ENCODE measurements around the gene VCX3B.
"Not testable (repeated sequence)": the region's sequence is repeated elsewhere in the genome, so short reads cannot be mapped to it uniquely, and the experiment has no call there.

Gene VCX3B

DNA sequence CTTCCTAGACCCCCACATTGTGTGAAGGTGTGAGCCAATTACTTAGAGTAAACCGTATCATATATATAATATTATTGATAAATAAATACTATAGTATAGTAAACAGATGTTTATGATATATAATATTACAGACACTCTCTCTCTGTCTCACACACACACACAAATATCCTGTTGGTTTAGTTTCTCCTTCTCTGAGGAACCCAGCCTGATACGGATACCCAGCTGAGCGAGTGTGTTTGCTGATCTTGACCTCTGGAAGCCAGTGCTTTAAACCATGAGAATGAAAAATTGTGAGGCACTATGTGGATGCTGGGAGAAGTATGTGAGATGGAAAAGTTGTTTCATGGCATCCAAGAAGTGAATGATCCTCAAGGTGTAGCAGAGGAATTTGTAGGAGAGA lies at the start of gene VCX3B:
Gene VCX3B, plus strand, starts transcription at position 301 of the 400 bp plus-strand sequence. CDS start 621 bp downstream, outside the sequence.
- in situ Hi-C loops (cut with HindIII; ENCODE audit: low sequenced_read_pairs), result not testable (repeated sequence)

DNA sequence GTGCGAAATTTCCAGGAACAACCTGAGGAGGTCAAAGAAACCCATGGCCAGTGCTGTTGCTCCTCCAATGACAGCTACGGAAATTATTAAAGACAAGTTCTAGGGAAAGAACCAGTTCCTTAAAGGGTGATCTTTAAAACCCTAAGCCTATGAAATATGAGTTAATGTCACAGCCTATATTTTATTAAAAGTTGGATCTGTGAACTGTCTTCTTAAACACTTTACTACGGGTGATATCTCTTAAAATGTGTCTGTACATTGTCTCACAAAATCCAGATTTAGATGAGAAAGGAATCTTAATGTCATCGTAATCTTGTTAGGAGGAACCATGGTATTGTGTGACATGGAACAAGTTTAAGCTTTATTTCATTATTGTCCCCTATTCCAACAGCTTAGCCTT lies 46.3 kb upstream of the VCX3B start:
- in situ Hi-C loops (cut with HindIII; ENCODE audit: low sequenced_read_pairs), result no loop called here

DNA sequence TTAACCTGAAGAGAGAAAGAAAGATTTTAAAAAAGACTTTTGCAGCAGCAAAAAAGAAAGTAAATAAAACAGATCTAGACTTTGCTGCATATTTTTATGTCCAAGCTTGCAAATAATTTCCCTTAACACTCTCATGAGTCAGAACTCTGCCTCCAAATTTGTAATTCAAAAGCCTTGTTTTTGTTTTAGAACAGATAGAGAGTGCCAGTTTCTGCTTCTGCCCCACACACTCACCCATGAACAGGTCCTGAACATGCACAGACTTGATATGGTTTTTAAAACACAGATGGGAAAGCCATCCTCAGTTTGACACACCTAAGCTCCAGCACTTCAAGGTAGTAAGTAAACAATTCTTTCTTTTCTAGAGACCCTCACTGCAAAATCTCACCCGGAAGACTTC lies 39.7 kb upstream of the VCX3B start:
- in situ Hi-C loops (cut with HindIII; ENCODE audit: low sequenced_read_pairs), result no loop called here

DNA sequence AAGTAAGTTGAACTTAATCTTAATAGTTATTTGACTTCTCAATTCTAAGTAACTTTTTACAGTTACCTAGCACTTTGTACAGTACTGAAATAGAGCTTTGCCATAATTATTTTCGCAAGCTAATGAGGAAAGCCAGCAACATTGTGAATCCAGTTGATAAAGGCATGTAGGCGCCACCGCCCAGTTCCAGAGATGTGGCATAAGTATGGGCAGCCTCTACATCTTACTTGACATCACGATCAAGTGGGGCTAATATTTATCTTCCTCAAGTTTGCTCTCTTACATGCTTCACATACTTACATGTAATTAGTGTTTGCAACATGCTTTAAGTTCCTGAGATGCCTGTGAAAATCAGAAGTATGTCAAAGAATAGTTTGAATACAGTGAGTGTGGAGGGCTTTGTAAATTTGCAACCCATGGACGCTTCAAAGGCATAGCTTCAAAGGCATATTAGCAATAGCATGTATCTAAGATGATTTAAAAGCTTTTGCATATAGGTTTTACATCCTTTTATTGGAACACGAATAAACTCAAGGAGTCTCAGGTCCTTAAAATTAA lies 34.9 kb upstream of the VCX3B start:
- in situ Hi-C loops (cut with HindIII; ENCODE audit: low sequenced_read_pairs), result no loop called here

DNA sequence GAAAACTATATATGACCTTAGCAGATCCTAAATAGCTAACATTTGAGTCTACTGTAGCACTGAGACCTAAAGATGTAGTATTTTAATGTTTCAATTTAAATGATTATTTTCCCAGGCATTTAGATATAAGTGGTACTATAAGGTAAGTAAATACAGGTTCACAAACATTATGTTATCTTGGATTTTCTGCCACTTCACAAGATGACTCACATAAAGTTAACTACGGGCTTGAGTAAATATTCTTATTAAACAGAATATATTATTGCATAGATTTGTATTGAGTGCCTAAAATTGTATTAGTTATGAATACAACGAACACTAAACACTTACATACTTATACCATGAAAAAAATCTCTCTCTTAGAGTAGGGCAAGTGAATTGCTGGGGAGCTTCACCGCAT lies 34.2 kb upstream of the VCX3B start:
- in situ Hi-C loops (cut with HindIII; ENCODE audit: low sequenced_read_pairs), result no loop called here

DNA sequence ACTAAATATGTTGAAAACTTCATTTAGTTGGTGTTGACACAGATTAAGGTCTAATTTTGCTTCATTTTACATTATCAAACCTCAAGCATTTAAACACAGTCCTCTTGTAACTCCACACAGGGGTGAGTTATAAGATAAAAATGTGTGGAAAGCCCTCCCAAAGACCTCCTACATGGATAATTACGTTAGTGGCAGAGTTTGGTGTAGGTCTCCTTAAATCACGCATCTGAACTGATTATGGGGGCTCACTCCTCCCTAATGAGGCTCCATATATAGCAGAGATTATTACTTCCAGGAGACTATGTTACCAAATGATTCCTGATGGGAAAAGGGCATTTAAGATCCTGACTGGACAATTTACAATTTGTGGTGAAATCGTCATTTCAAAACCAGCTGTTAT lies 32.2 kb upstream of the VCX3B start:
- in situ Hi-C loops (cut with HindIII; ENCODE audit: low sequenced_read_pairs), result no loop called here

DNA sequence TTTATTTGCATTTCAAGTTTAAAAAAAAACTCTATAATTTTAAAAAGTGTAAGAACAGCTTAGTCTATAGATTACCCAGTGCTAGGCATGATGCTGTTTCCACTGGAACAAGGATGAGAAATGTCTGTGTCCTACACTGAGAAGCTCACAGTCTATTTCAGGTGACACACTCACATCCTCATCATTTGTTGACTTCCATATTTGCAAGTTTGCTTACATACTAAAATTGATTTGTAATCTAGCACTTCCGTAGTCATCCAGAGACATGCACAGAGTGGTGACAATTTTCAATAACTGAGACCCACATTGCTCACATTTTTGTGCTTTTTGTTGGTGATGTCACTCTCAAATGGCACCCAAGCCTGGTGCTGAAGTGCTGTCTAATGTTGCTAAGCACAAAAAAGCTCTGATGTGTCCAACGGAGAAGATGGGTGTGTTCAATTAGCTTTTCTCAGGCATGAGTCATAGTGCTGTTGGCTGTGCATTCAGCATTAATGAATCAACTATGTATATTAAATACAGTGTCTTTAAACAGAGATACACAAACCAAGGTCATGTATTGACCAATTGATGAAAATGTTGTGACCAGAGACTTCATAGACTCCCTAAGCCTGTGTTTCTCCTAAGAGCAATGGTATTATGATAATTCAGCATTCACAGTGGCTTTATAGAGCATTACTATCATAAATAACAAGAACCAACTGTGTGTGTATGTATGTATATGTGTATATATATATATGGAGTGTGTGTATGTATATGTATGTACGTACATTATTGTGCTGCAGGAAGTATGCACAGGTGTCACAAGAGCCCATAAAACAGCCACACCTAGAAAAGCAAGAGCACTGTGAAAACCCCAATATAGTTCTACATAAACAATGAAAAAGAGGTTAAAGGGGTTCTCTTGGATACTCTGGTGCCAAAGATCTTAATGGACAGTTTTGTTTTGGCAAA lies 31.2 kb upstream of the VCX3B start:
- in situ Hi-C loops (cut with HindIII; ENCODE audit: low sequenced_read_pairs), result no loop called here

DNA sequence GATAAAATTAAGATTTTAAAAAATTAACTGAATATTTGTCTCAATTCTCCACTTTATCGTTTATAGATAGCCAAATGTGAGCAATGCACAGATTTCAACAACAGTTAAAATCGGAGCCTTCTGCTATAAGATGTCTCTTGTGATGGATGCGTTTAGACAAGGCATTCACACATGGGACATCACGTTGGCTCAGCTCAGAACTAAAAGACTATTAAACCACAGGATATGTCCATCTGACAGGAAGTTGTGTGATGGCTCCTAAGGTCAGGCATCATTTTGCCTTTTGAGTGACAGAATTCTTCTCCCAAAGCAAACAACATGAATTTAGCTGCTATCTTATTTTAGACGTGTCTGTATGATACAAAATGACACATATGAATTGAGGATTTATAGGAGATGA lies 17.3 kb upstream of the VCX3B start:
- in situ Hi-C loops (cut with HindIII; ENCODE audit: low sequenced_read_pairs), result no loop called here

DNA sequence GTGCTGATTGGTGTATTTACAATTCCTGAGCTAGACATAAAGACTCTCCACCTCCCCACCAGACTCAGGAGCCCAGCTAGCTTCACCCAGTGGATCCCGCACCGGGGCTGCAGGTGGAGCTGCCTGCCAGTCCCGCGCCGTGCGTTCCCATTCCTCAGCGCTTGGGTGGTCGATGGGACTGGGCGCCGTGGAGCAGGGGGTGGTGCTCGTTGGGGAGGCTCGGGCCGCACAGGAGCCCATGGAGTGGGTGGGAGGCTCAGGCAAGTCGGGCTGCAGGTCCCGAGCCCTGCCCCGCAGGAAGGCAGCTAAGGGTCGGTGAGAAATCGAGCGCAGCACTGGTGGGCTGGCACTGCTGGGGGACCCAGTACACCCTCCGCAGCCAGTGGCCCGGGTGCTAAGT lies 12.3 kb upstream of the VCX3B start:
- in situ Hi-C loops (cut with HindIII; ENCODE audit: low sequenced_read_pairs), result not testable (repeated sequence)

DNA sequence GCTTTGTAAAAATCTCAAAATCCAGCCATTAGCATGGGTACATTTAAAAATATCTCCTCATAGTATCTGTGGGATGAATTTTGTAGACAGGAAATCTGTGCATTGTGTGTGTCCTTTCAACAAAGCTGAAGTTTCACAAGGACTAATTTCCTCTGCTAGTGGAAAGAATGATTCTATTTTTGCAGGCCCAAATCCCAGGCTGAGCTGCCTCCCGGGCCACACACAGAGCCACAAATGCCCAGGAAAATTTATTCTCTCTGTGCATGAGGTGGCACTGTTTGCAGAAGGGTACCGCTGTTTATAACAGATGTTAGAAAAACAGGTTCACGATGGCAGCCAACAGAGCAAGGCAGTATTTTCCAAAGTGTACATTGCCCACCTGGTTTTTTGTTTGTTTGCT lies 11.0 kb upstream of the VCX3B start:
- in situ Hi-C loops (cut with HindIII; ENCODE audit: low sequenced_read_pairs), result no loop called here

DNA sequence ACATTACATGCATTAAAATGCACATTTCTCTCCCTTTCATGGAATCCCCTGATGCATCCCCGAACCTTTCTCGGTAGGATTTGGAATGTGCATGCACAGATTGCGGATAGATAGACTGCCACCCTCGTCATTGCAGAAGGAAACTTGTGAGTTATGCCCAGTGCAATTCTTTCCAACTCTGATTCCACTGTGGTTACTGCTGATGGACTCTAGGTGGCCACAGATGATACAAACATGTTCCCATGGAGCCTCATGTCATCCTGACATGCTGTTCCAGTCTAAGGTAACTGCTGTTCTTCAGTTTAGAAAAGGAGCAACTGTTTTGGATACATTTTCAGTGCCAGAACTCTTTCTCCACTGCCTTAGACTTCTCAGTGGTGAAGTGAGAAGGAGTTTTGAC lies 9.1 kb upstream of the VCX3B start:
- in situ Hi-C loops (cut with HindIII; ENCODE audit: low sequenced_read_pairs), result no loop called here

DNA sequence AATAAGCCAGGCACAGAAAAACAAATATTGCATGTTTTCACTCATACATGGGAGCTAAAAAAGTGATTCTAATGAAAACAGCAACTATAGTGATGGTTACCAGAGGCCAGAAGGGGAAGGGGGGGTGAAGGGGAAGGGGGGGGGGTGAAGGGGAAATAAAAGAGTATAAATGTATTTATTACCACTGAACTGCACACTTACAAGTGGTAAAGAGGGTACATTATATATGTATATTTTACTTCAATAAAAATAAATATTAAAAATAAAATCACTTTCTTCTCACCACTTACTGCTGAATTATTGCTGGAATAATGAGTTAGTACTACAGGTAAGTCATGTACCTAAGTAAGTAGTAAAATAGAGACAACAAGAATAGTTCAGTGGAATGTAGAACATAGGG lies 2.1 kb upstream of the VCX3B start:
- in situ Hi-C loops (cut with HindIII; ENCODE audit: low sequenced_read_pairs), result no loop called here

DNA sequence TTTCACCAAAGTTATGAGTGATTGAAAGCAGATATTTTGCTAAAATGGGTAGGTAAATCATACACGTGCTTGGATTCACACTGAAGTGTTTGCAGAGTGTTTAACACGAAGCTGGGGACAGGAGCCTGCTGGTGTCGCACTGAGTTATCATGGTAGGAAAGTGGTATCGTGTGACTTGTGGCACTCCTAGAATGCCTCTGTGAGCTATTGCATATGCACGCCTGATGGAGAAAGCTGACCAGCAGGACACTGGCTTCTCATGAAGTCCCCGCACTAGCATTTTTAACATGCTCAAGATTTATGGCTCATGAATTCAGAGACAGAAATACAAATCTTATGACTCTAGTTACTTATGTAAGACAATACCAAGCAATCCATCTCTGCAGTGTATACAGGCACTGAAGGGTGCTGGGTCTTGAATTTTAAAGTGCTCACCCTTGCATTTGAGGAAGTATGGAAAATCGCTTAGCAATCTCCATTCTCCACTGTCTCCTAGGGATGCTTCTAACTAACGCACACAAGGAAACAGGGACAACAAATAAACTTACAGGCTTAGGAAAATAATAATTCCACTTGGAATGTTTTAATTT lies 19.8 kb downstream of the VCX3B start:
- in situ Hi-C loops (cut with HindIII; ENCODE audit: low sequenced_read_pairs), result no loop called here

DNA sequence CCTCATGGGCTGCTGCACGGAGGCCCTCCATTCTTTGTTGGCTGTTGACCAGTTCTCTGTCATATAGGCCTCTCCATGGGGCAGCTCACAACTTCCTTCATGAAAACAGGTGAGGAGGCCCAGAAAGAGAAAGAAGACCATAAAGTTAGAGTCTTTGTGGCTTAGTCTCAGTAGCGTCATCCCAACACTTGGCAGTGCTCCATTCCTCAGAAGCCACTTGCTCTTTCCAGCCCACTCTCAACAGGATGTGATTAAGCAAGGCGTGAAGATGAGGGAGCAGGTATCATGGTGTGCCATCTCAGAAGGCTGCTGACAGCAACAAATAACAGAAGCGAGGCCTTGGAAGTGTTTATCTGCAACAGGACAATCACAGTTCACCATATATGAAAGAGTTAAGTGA lies 30.4 kb downstream of the VCX3B start:
- in situ Hi-C loops (cut with HindIII; ENCODE audit: low sequenced_read_pairs), result not testable (repeated sequence)

DNA sequence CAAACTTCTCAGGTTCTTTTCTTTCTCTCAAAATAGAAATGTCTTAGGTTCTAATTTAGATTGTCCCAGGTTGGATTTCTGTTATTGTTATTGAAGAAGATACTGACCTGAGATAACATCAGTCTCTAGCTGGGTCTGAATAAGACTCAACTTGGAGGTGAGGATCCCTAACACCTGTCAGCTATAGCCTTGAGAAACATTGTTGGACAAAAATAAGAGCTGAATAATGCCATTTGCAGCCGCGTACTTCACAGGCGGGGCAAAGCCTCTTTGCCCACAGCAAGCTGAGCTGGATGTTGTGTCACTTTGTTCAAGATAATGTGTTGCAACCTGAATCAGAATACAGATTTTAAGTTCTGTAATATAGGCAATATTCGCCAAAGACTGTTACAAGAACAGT lies 35.6 kb downstream of the VCX3B start:
- in situ Hi-C loops (cut with HindIII; ENCODE audit: low sequenced_read_pairs), result no loop called here

DNA sequence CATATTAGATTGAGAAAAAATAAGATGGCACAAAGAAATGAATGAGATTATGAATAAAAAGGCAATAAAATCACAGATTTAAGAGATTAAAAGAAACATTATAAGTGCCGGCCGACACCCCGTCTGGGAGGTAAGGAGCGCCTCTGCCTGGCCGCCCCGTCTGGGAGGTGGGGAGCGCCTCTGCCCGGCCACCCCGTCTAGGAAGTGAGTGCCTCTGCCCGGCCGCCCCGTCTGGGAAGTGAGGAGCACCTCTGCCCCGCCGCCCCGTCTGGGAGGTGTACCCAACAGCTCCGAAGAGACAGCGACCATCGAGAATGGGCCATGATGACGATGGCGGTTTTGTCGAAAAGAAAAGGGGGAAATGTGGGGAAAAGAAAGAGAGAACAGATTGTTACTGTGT lies 37.5 kb downstream of the VCX3B start:
- in situ Hi-C loops (cut with HindIII; ENCODE audit: low sequenced_read_pairs), result not testable (repeated sequence)

DNA sequence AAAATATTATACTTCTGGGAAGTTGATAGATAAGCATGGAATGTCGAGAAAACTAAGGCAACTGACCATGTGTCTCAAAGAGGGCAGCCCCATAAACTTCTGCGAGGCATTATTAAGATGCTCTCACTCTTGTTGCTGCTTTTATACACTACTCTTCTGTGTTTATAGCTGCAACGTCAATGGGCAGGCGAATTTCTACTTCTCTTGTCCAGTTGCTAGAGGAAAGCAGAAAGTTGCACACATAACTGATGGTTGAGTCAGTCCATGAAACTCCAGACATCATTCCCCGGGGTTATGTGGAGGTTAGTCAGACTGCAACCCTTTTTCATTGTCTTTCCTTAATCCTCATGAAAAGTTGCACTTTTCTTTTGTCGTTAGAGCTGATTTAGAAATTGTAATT lies 39.8 kb downstream of the VCX3B start:
- in situ Hi-C loops (cut with HindIII; ENCODE audit: low sequenced_read_pairs), result no loop called here
